ENCODE results near the gene KLRK1.
"Not testable (repeated sequence)": the region's sequence is repeated elsewhere in the genome, so short reads cannot be mapped to it uniquely, and the experiment has no call there.

KLRK1 gene

DNA sequence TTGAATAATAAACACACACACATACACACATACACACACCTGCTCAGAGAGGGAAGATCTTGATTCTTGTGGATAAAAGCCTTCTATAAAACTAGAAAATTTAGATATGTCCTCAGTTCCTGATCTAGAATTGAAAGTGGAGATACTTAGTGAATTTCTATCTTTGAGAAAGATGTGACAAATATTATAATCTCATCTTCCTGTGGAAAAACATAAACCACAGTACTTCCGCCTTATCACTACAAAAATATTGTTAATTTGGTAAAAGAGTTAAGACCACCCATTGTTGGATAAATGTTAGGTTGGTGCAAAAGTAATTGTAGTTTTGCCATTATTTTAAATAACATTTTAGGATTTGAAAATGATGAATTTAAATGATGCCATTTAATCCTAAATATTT is at the start of gene KLRK1:
Gene KLRK1, minus strand, starts transcription at position 138 of the 400 bp plus-strand sequence. CDS start 1,231 bp downstream, outside the sequence.
- TF ChIP-seq GATA2 (IDR thresholded peaks at IDR 0.05; ENCODE audit: low read depth, low read length) = no peak
- no peak for TF ChIP-seq GATA3 (IDR thresholded peaks at IDR 0.05; ENCODE audit: low read depth, low read length)

DNA sequence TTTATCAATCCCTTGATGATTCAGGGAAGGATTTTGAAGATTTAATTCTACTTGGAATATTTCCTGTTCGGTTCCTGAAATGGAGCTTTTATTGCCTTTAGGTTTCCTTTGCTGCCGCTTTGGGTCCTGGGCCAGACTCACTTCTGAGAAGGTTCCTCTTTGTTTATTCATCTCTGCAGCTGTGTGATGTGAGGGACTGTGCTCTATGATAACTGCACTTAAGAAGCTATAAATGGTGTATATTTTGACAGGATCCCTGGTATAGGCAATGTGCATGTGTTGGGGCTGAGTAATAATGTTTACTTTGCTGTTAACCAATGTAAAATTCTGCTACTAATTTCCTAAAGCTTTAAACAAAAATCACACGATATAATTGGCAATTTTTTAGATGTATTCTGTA is 46.0 kb upstream of the KLRK1 start, which contains the start of gene KLRC2:
Gene KLRC2, minus strand, starts transcription at position 195 of the 400 bp plus-strand sequence. Its CDS starts 24 bp downstream, at position 171.
- not testable (repeated sequence) for TF ChIP-seq GATA3, GATA2 (IDR thresholded peaks at IDR 0.05; ENCODE audit: low read depth, low read length)

DNA sequence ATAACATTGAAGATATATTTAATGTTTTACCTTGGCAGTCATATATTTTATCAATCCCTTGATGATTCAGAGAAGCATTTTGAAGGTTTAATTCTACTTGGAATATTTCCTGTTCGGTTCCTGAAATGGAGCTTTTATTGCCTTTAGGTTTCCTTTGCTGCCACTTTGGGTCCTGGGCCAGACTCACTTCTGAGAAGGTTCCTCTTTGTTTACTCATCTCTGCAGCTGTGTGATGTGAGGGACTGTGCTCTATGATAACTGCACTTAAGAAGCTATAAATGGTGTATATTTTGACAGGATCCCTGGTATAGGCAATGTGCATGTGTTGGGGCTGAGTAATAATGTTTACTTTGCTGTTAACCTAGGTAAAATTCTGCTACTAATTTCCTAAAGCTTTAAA is 30.5 kb upstream of the KLRK1 start, which contains the start of gene KLRC3:
Gene KLRC3, minus strand, starts transcription at position 262 of the 400 bp plus-strand sequence. Its CDS starts 45 bp downstream, at position 217.
- not testable (repeated sequence) for TF ChIP-seq GATA2, GATA3 (IDR thresholded peaks at IDR 0.05; ENCODE audit: low read depth, low read length)

DNA sequence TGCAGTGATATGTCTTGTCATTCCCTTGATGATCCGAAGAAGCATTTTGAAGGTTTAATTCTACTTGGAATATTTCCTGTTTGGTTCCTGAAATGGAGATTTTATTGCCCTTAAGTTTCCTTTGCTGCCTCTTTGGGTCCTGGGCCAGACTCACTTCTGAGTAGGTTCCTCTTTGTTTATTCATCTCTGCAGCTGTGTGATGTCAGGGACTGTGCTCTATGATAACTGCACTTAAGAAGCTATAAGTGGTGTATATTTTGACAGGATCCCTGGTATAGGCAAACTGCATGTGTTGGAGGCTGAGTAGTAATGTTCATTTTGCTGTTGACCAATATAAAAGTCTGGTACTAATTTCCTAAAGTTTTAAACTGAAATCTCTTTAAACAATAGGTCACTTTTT is 19.6 kb upstream of the KLRK1 start, which contains the start of gene KLRC4:
Gene KLRC4, minus strand, starts transcription at position 366 of the 400 bp plus-strand sequence. Its CDS starts 182 bp downstream, at position 184.
- no peak for TF ChIP-seq GATA2 (IDR thresholded peaks at IDR 0.05; ENCODE audit: low read depth, low read length)
- no peak for TF ChIP-seq GATA3 (IDR thresholded peaks at IDR 0.05; ENCODE audit: low read depth, low read length)

DNA sequence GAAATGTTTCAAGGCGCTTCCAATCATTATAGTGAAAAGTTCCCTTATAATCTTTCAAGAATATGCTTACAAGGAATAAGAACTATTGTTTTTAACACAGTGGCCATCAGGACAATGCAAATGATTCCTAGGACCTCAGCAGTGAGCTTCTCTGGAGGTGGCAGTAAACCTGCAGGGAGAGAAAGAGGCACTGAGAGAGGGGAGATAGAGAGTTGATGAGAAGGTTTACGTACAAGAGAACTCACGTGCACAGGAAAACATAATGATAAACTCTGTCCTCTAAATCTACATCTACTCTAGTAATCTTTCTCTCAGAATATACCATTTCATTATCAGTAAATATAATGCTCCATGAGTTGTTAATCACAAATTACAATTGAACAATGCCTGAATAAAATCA is 19.0 kb upstream of the KLRK1 start:
- TF ChIP-seq GATA2 (IDR thresholded peaks at IDR 0.05; ENCODE audit: low read depth, low read length) (no peak), GATA3 (IDR thresholded peaks at IDR 0.05; ENCODE audit: low read depth, low read length) (no peak)

DNA sequence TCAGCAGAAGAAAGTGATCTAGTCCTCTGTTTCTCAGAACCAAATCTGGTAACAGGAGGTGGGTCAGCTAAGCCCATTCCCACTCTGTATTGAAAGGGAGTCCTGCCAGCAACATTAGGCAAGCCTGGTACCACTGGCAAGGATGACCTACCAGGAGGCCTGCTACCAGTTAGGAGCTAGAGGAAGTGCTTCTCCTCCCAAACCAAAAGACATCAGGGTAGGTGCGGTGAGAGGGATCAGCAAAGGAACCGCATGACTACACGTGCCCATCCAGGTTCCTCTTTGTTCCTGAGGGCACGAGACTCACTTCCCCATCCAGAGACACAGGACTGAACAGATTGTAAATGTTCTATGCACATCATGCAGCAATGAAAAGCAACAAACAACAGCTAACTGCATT is 16.9 kb upstream of the KLRK1 start:
- TF ChIP-seq GATA3 (IDR thresholded peaks at IDR 0.05; ENCODE audit: low read depth, low read length) = no peak
- TF ChIP-seq GATA2 (IDR thresholded peaks at IDR 0.05; ENCODE audit: low read depth, low read length) = no peak

DNA sequence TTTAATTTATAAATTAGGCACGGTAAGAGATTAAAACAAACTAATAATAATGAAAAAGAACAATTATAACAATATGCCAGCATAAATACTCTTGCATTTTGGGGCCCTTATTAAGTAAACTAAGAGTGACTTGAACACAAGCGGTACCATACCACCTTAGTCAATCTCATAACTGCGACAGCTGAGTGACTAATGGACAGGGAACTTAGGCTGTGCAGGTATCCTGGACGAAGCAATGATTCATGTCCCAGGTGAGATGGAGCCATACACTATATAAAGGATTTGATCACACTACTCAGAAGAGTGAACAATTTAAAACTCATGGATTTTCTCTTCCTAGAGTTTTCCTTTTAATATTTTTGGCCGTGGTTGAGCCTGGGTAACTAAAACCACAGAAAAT is 15.5 kb upstream of the KLRK1 start:
- TF ChIP-seq GATA3 (IDR thresholded peaks at IDR 0.05; ENCODE audit: low read depth, low read length) (no peak), GATA2 (IDR thresholded peaks at IDR 0.05; ENCODE audit: low read depth, low read length) (no peak)

DNA sequence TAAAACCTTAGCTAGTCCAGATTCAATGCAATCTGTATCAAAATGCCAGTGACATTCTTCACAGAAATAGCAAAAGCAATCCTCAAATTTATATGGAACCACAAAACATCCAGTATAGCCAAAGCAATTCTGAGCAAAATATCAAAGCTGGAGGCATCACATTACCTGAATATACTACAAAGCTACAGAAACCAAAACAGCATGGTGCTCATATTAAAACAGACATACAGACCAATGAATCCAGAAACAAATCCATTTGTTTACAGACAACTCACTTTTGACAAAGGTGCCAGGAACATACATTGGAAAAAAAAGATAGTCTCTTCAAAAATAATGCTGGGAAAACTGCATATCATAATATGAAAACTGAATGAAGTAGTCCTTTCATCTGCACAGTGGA is 15.0 kb upstream of the KLRK1 start:
- TF ChIP-seq GATA3 (IDR thresholded peaks at IDR 0.05; ENCODE audit: low read depth, low read length) (no peak), GATA2 (IDR thresholded peaks at IDR 0.05; ENCODE audit: low read depth, low read length) (no peak)

DNA sequence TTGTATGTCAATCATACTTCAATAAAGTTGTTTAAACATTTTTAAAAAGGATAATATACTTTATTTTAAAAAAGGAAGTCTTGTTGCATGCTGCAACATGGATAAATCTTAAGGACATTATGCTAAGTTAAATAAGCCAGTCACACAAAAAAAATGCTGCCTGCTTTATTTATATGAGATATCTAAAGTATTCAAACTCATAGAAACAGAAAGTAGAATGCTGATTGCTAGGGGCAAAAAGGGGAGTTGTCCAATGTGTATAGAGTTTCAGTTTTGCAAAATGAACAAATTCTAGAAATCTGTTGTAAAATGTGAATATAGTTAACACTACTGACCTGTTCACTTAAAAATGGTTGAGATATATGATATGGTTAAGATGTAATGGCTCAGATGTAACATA is 11.0 kb upstream of the KLRK1 start:
- TF ChIP-seq GATA2 (IDR thresholded peaks at IDR 0.05; ENCODE audit: low read depth, low read length) (no peak), GATA3 (IDR thresholded peaks at IDR 0.05; ENCODE audit: low read depth, low read length) (no peak)

DNA sequence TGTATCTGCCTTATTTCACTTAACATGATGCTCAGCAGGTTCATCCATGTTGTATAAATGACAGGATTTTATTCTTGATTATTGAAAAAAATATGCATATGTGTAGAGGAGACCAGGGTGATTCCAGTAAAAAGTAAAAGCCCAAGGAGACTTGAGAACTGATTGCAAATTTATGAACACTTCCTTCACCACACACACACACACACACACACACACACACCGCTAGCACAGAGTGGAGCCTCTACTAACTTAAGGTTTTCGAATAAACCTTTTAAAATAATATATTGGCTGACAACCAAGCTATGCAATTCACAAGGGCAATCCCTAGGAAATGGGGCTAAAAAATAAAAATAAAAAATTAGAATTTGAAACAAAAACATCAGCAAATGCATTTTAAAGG is 8.3 kb upstream of the KLRK1 start:
- TF ChIP-seq GATA3 (IDR thresholded peaks at IDR 0.05; ENCODE audit: low read depth, low read length) (no peak), GATA2 (IDR thresholded peaks at IDR 0.05; ENCODE audit: low read depth, low read length) (no peak)

DNA sequence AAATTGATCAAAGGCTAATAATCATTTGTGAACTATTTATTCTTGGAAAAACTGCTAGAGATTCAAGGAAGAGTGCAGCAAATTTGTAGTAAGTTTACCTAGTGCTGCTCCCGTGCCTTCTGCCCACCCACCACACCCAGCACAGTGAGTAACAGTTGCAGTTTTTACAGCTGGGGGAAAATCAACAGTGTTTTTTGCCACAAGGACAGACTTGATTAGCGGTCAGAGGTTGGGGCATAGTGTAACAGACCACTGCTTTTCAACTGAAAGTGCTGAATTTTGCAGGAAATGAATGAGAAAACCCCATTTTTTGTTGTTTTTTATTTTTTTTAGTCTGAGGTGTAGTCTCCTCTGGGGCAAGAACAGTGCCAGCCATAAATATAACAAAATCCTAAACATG is 7.5 kb upstream of the KLRK1 start:
- TF ChIP-seq GATA3 (IDR thresholded peaks at IDR 0.05; ENCODE audit: low read depth, low read length) = no peak
- no peak for TF ChIP-seq GATA2 (IDR thresholded peaks at IDR 0.05; ENCODE audit: low read depth, low read length)

DNA sequence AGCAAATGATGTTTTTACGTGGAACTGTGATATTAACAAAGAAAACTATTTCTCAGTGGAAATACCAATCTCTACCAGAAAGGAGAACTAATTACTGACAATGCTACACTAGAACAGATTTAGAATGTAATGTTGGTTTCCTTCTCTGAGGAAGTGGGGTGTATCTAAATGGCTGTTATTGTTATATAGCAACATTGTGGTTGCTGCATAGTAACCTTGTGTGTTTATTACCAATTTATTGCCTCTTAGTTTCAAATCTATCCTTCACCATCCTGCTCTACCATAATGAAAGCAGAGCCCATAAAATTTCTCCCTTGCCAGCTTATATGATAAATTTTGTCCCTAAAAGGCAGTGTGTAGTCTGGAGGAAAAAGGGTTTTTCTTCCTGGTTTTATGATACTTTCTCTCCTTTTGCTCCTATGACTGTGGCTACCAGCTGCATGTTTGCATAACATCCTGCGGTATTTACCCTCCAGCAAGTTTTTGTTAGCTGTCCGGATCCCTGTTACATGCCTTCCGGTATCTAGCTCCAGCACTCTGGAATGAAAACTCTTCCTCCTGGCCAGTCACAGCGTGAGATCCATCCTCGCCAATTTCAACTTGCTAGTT is 5.7 kb upstream of the KLRK1 start:
- no peak for TF ChIP-seq GATA3 (IDR thresholded peaks at IDR 0.05; ENCODE audit: low read depth, low read length)
- no peak for TF ChIP-seq GATA2 (IDR thresholded peaks at IDR 0.05; ENCODE audit: low read depth, low read length)

DNA sequence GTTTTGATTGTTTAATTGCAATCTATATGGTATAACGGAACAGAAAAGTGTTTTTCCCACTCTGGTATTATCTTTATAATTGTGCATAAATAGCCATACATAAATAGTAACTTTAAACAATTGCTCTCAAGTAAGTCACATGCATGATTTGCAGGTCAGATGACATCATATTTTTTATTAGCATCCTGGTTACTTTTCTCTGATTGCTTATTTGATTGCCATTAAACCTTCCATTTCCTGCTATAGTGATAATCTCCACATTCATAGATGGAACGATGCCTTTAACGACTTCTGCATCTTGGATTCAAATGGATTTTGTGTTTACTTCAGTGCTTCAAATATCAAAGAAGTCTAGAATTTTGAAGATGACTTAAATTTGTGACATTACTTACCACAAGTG is 3.5 kb upstream of the KLRK1 start:
- TF ChIP-seq GATA3 (IDR thresholded peaks at IDR 0.05; ENCODE audit: low read depth, low read length) (no peak), GATA2 (IDR thresholded peaks at IDR 0.05; ENCODE audit: low read depth, low read length) (no peak)

DNA sequence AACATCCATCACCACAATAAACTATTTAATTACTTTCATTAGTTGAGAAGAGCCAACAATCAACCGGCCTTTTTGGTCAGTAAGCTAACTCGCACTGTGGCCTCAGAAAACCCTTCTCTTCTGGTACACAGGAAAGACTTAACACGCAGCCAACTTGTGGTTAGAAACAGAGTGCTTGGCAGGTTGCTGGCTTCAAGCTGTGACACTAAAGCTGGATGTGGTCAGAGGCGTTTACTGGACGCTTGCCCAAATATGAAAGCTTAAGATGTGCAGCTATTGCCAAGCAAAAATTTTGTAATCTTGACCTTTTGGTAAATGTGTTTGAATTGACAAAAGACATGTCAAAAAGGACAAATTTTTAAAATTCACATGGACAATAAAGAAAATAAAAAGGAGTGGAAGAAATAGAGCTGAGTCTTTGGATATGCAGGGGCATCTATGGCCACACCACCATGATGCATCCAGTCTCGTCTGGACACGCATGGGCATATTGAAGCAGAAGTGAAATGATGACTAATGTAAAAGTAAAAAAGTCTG is 2.6 kb upstream of the KLRK1 start:
- TF ChIP-seq GATA3 (IDR thresholded peaks at IDR 0.05; ENCODE audit: low read depth, low read length) (no peak), GATA2 (IDR thresholded peaks at IDR 0.05; ENCODE audit: low read depth, low read length) (no peak)
